OCI-LY1 (cell line): ENCODE data around the gene GJB2.

Source experiments
- H2AFZ ChIP-seq: fragments of 200-600 bp; sonication (generic), shearing (Covaris generic); 2 replicates; pipeline ENCODE4 v1.6.0; 2014; ENCODE audit warnings: antibody characterized with exemption, mild to moderate bottlenecking, low read length
- H3F3A ChIP-seq: fragments of 200-600 bp; sonication (generic), shearing (Covaris generic); 2 replicates; pipeline ENCODE4 v1.6.0; 2014; ENCODE audit warnings: mild to moderate bottlenecking, antibody characterized with exemption, low read length, moderate library complexity; ENCODE audit not compliant: insufficient read depth
- H3K27ac ChIP-seq: fragments of 200-600 bp; sonication (generic); 2 replicates; pipeline ENCODE4 v1.5.1; 2014; ENCODE audit warnings: low read length, mixed run types, mild to moderate bottlenecking, low read depth; ENCODE audit not compliant: poor library complexity, severe bottlenecking
- H3K27me3 ChIP-seq: fragments of 200-600 bp; sonication (generic); 2 replicates; pipeline ENCODE4 v1.6.0; 2014; ENCODE audit warnings: antibody characterized with exemption, mild to moderate bottlenecking, low read length, moderate library complexity; ENCODE audit not compliant: insufficient read depth
- H3K36me3 ChIP-seq: fragments of 200-600 bp; sonication (generic); 2 replicates; pipeline ENCODE4 v1.6.1; 2014; ENCODE audit warnings: mild to moderate bottlenecking, antibody characterized with exemption, low read length, moderate library complexity, mixed read lengths; ENCODE audit not compliant: insufficient read depth
- H3K4me1 ChIP-seq: fragments of 200-600 bp; sonication (generic); 2 replicates; pipeline ENCODE4 v1.5.1; 2014; ENCODE audit warnings: mild to moderate bottlenecking, low read length, moderate library complexity; ENCODE audit not compliant: insufficient read depth, severe bottlenecking
- H3K4me2 ChIP-seq: fragments of 200-600 bp; sonication (generic), shearing (Covaris generic); 2 replicates; pipeline ENCODE4 v1.6.1; 2014; ENCODE audit warnings: low read length
- H3K4me3 ChIP-seq: fragments of 200-600 bp; sonication (generic); 2 replicates; pipeline ENCODE4 v1.5.1; 2014; ENCODE audit warnings: low read length, low read depth, mild to moderate bottlenecking, mixed read lengths; ENCODE audit not compliant: poor library complexity, severe bottlenecking
- H3K79me2 ChIP-seq: fragments of 200-600 bp; shearing (Covaris generic); 2 replicates; pipeline ENCODE4 v1.6.1; 2016; ENCODE audit warnings: mixed run types, low read length, mixed read lengths; ENCODE audit not compliant: insufficient read depth
- H3K9ac ChIP-seq: fragments of 200-600 bp; sonication (generic), shearing (Covaris generic); 2 replicates; pipeline ENCODE4 v1.6.1; 2014; ENCODE audit warnings: mild to moderate bottlenecking, low read length, mixed read lengths
- H3K9me2 ChIP-seq: fragments of 200-600 bp; sonication (generic), shearing (Covaris generic); 2 replicates; pipeline ENCODE4 v1.6.1; 2014; ENCODE audit warnings: low read depth, mild to moderate bottlenecking, low read length, mixed read lengths
- H3K9me3 ChIP-seq: fragments of 200-600 bp; shearing (Covaris generic); 2 replicates; pipeline ENCODE4 v1.6.1; 2014; ENCODE audit warnings: low read length, mixed read lengths
- H4K20me1 ChIP-seq: fragments of 200-600 bp; sonication (generic), shearing (Covaris generic); 2 replicates; pipeline ENCODE4 v1.6.0; 2016; ENCODE audit warnings: mild to moderate bottlenecking, low read length; ENCODE audit not compliant: insufficient read depth
- CTCF ChIP-seq: fragments of 200-600 bp; sonication (generic), shearing (Covaris generic); IDR thresholded peaks from 2 replicates; pipeline ENCODE4 v1.5.1; 2017; ENCODE audit warnings: mild to moderate bottlenecking, antibody characterized with exemption, low read length, moderate library complexity, mixed read lengths
- EZH2 ChIP-seq: fragments of 200-600 bp; sonication (generic), shearing (Covaris generic); IDR thresholded peaks from 2 replicates; pipeline ENCODE4 v1.8.0; 2017; ENCODE audit warnings: borderline replicate concordance, mixed run types, mild to moderate bottlenecking, antibody characterized with exemption, low read length, moderate library complexity, mixed read lengths

Gene GJB2

GRCh38 chr13:20188667-20189553 lies 3.8 kb downstream of the GJB2 start:
- no peak overlapping the region for H3K9ac ChIP-seq
- H3K9me2 ChIP-seq: no peaks in the 10 kb centered on the region
- H3K4me2 ChIP-seq: no peak overlapping the region
- H3K27me3 ChIP-seq: 0 out of 2 replicates have a peak, but pooled peaks cover 6% of the 10 kb centered on the region
- peak; percentile 21; the same call in 1 of the 2 replicates for TF ChIP-seq CTCF
- no peak for TF ChIP-seq EZH2
- no peak overlapping the region for H3K4me3 ChIP-seq
- H4K20me1 ChIP-seq: no peaks in the 10 kb centered on the region
- no peak overlapping the region for H2AFZ ChIP-seq
- H3F3A ChIP-seq: no peaks in the 10 kb centered on the region
- no peaks in the 10 kb centered on the region for H3K79me2 ChIP-seq
- H3K9me3 ChIP-seq: no peaks in the 10 kb centered on the region
- no peaks in the 10 kb centered on the region for H3K4me1 ChIP-seq
- no peaks in the 10 kb centered on the region for H3K36me3 ChIP-seq
- no peak overlapping the region for H3K27ac ChIP-seq

- Histone ChIP-seq H4K20me1 (no peaks in the 10 kb centered on the region), H3K9me2 (no peaks in the 10 kb centered on the region), H3K27me3 (0 out of 2 replicates have a peak, but pooled peaks cover 3% of the 10 kb centered on the region), H3K36me3 (no peaks in the 10 kb centered on the region), H3K79me2 (no peaks in the 10 kb centered on the region), H3K9ac (no peak overlapping the region), H3K4me3 (no peak overlapping the region), H2AFZ (no peak overlapping the region), H3K27ac (no peak overlapping the region), H3F3A (no peaks in the 10 kb centered on the region), H3K4me2 (no peak overlapping the region), H3K4me1 (no peaks in the 10 kb centered on the region), H3K9me3 (no peaks in the 10 kb centered on the region)
- TF ChIP-seq EZH2 (no peak), CTCF (no peak)
Observed at GRCh38 chr13:20186771-20187170, 6.0 kb downstream of the GJB2 start.

GRCh38 chr13:20185366-20186056 lies 7.2 kb downstream of the GJB2 start:
- Histone ChIP-seq H4K20me1 (no peaks in the 10 kb centered on the region), H2AFZ (no peak overlapping the region), H3F3A (no peaks in the 10 kb centered on the region), H3K4me1 (no peaks in the 10 kb centered on the region), H3K27ac (no peak overlapping the region), H3K9me2 (no peaks in the 10 kb centered on the region), H3K9ac (no peak overlapping the region), H3K79me2 (no peaks in the 10 kb centered on the region), H3K36me3 (no peaks in the 10 kb centered on the region), H3K27me3 (no peaks in the 10 kb centered on the region), H3K4me3 (no peak overlapping the region), H3K4me2 (no peak overlapping the region), H3K9me3 (no peaks in the 10 kb centered on the region)
- TF ChIP-seq EZH2 (no peak), CTCF (no peak)
